GM10248 (cell line): ENCODE data around the gene PHF21A.
"Not testable (repeated sequence)": the region's sequence is repeated elsewhere in the genome, so short reads cannot be mapped to it uniquely, and the experiment has no call there.

Experiments
- CTCF ChIA-PET: fragments of 300-600 bp; sonication (Branson Sonifier 250); formaldehyde crosslinking; extraction: SDS; loops from one replicate; lab custom pipeline; 2021; ENCODE audit warnings: antibody characterized with exemption; lab: Yijun Ruan, JAX
- POLR2A ChIA-PET: fragments of 350-650 bp; sonication (Branson Sonifier 250); formaldehyde crosslinking; extraction: SDS; loops from one replicate; lab custom pipeline; 2020; ENCODE audit warnings: antibody characterized with exemption; lab: Yijun Ruan, JAX
- DNase-seq: peaks from one replicate; pipeline ENCODE4 v3.0.0; 2012; ENCODE audit errors: extremely low spot score
- CTCF ChIP-seq: IDR thresholded peaks from 2 replicates; pipeline ENCODE4 v1.5.1; 2012; ENCODE audit warnings: mild to moderate bottlenecking, low read depth; ENCODE audit errors: extremely low read depth, missing control alignments, control extremely low read depth

PHF21A gene

GRCh38 chr11:46034041-46034440, 87.2 kb downstream of the PHF21A start:
- TF ChIP-seq CTCF, result no peak
- ChIA-PET CTCF (no interaction called here), POLR2A (no interaction called here)
- no peak for DNase-seq

GRCh38 chr11:46026606-46027293, 94.5 kb downstream of the PHF21A start:
- POLR2A ChIA-PET, result no interaction called here
- no peak for TF ChIP-seq CTCF
- CTCF ChIA-PET, result interaction anchor here (0.8 kb wide), 1 partner anchor 61 kb away, joined by 3 read pairs; no protein-coding TSS in a partner anchor
- DNase-seq, result no peak

- ChIA-PET CTCF (interaction anchor here (2.9 to 5.8 kb wide), 2 partner anchors 10 to 14 kb away, joined by 7 to 33 read pairs; no protein-coding TSS in a partner anchor), POLR2A (no interaction called here)
- TF ChIP-seq CTCF, result no peak
- DNase-seq, result no peak
These were observed 101.1 kb downstream of the PHF21A start for GRCh38 chr11:46020084-46020599.

- ChIA-PET POLR2A (no interaction called here), CTCF (interaction anchor here (1.0 to 5.8 kb wide), 2 partner anchors 12 to 25 kb away, joined by 3 to 33 read pairs; no protein-coding TSS in a partner anchor)
- TF ChIP-seq CTCF, result no peak
- no peak for DNase-seq
These were observed 102.6 kb downstream of the PHF21A start for GRCh38 chr11:46018651-46019050.

GRCh38 chr11:46017341-46017740, 103.9 kb downstream of the PHF21A start:
- ChIA-PET POLR2A (no interaction called here), CTCF (interaction anchor here (0.9 to 5.8 kb wide), 3 partner anchors 11 to 53 kb away, joined by 4 to 33 read pairs (median 5); no protein-coding TSS in a partner anchor)
- TF ChIP-seq CTCF, result no peak
- DNase-seq, result no peak

GRCh38 chr11:46015941-46016340, 105.3 kb downstream of the PHF21A start:
- no peak for DNase-seq
- ChIA-PET POLR2A (no interaction called here), CTCF (interaction anchor here (5.8 kb wide), 1 partner anchor 10 kb away, joined by 33 read pairs; no protein-coding TSS in a partner anchor)
- TF ChIP-seq CTCF, result no peak

- CTCF ChIA-PET, POLR2A ChIA-PET: not testable (repeated sequence)
These were observed 107.1 kb downstream of the PHF21A start for GRCh38 chr11:46014168-46014567.

More at GRCh38 chr11:46014168-46014567, 107.1 kb downstream of the PHF21A start:
- DNase-seq, result not testable (repeated sequence)
